Astrocyte (in vitro differentiated cells and primary cell): ENCODE measurements around the gene PINLYP.

Experiments
- EZH2 ChIP-seq: IDR thresholded peaks from 2 replicates; pipeline ENCODE4 v1.6.1; 2012; ENCODE audit warnings: mild to moderate bottlenecking, low read length, inconsistent platforms; ENCODE audit not compliant: insufficient read depth
- TF ChIP-seq, protein P1 (sequence below): IDR thresholded peaks from 2 replicates; pipeline ENCODE4 v1.5.1; 2011; ENCODE audit warnings: low read depth, mild to moderate bottlenecking, inconsistent platforms, low read length, moderate library complexity; ENCODE audit not compliant: insufficient read depth

GRCh38 chr19:43561139-43561970 is 14.2 kb upstream of the PINLYP start:
- TF ChIP-seq, protein P1, sequence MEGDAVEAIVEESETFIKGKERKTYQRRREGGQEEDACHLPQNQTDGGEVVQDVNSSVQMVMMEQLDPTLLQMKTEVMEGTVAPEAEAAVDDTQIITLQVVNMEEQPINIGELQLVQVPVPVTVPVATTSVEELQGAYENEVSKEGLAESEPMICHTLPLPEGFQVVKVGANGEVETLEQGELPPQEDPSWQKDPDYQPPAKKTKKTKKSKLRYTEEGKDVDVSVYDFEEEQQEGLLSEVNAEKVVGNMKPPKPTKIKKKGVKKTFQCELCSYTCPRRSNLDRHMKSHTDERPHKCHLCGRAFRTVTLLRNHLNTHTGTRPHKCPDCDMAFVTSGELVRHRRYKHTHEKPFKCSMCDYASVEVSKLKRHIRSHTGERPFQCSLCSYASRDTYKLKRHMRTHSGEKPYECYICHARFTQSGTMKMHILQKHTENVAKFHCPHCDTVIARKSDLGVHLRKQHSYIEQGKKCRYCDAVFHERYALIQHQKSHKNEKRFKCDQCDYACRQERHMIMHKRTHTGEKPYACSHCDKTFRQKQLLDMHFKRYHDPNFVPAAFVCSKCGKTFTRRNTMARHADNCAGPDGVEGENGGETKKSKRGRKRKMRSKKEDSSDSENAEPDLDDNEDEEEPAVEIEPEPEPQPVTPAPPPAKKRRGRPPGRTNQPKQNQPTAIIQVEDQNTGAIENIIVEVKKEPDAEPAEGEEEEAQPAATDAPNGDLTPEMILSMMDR = no peak
- no peak for TF ChIP-seq EZH2
